H1 (cell line): Measurements from ENCODE around the gene IL5RA. TPM values are rescaled to one million over a fixed set of nuclear protein-coding genes. Genes with fewer than 3 reads are reported as not detected.

Experiments
- CTCF ChIA-PET: fragments of 300-600 bp; sonication (Branson Sonifier 250); formaldehyde crosslinking; loops from one replicate; lab custom pipeline; 2021; ENCODE audit not compliant: partially characterized antibody; lab: Charles Lee
- POLR2A ChIA-PET: fragments of 300-600 bp; sonication (Branson Sonifier 250); formaldehyde crosslinking; loops from one replicate; lab custom pipeline; 2021; ENCODE audit warnings: inconsistent platforms; ENCODE audit not compliant: partially characterized antibody; lab: Charles Lee
- DNase-seq, 2 experiments: peaks; one replicate each; pipeline versions ENCODE4 v3.0.0 to v3.0.0-alpha.2; 2010 to 2022; ENCODE audit warnings: low spot score in 2 of 2, low read depth in 1 of 2, mixed read lengths in 1 of 2
- FAIRE-seq: peaks from 2 replicates; lab custom pipeline; 2011; peaks lifted over from hg19 to GRCh38; lab: Jason Lieb, UNC
- H2AFZ ChIP-seq: 2 replicates; pipeline ENCODE4 v1.8.1; 2012; ENCODE audit warnings: low read length, inconsistent platforms
- H2AK5ac ChIP-seq: 2 replicates; pipeline ENCODE4 v1.6.1; 2013; ENCODE audit warnings: low read depth, low read length
- H2BK120ac ChIP-seq: replicated peaks from 2 replicates; pipeline ENCODE3; 2013; ENCODE audit warnings: low read depth, low read length, inconsistent platforms
- H2BK12ac ChIP-seq: 2 replicates; pipeline ENCODE4 v1.6.1; 2013; ENCODE audit warnings: low read depth, low read length
- H2BK15ac ChIP-seq: 2 replicates; pipeline ENCODE4 v1.6.1; 2013; ENCODE audit warnings: low read length
- H2BK20ac ChIP-seq: 2 replicates; pipeline ENCODE4 v1.6.1; 2013; ENCODE audit warnings: low read length
- H2BK5ac ChIP-seq: 2 replicates; pipeline ENCODE4 v1.6.1; 2013; ENCODE audit warnings: low read depth, low read length
- H3K14ac ChIP-seq: 2 replicates; pipeline ENCODE4 v1.6.1; 2013; ENCODE audit warnings: inconsistent platforms; ENCODE audit not compliant: insufficient read length
- H3K18ac ChIP-seq: 2 replicates; pipeline ENCODE4 v1.6.1; 2013; ENCODE audit warnings: low read length; ENCODE audit errors: extremely low read depth
- H3K23ac ChIP-seq: 2 replicates; pipeline ENCODE4 v1.6.1; 2013; ENCODE audit warnings: inconsistent platforms; ENCODE audit not compliant: insufficient read length
- H3K23me2 ChIP-seq: 2 replicates; pipeline ENCODE4 v1.6.1; 2013; ENCODE audit warnings: low read depth, low read length
- H3K27ac ChIP-seq: 2 replicates; pipeline ENCODE4 v1.6.1; 2011; ENCODE audit warnings: low read depth, low read length, inconsistent platforms
- H3K27me3 ChIP-seq, 4 experiments: replicated peaks in 1 of 4; 1 replicate in 1 of 4; 2 replicates in 3 of 4; pipeline versions ENCODE4 v1.6.1 to v1.8.1; 2011 to 2013; ENCODE audit warnings: low read length in 3 of 4, mild to moderate bottlenecking in 3 of 4, inconsistent platforms in 2 of 4, mixed read lengths in 2 of 4, moderate library complexity in 1 of 4; ENCODE audit not compliant: control insufficient read depth in 3 of 4, insufficient read depth in 3 of 4; ENCODE audit errors: extremely low read depth in 1 of 4
- H3K36me3 ChIP-seq, 4 experiments: 2 replicates each; pipeline versions ENCODE4 v1.6.1 to v1.8.1; 2011 to 2013; ENCODE audit warnings: mild to moderate bottlenecking in 4 of 4, low read length in 3 of 4, moderate library complexity in 2 of 4, control low read depth in 1 of 4, inconsistent platforms in 1 of 4; ENCODE audit not compliant: insufficient read depth in 4 of 4, control insufficient read depth in 2 of 4
- H3K4ac ChIP-seq: replicated peaks from 2 replicates; pipeline ENCODE3; 2013; ENCODE audit warnings: low read length, low read depth, mixed read lengths, inconsistent platforms; ENCODE audit not compliant: insufficient read length
- H3K4me1 ChIP-seq, 4 experiments: replicated peaks in 1 of 4; 1 replicate in 1 of 4; 2 replicates in 3 of 4; pipeline versions ENCODE4 v1.6.1 to v1.8.1; 2011 to 2013; ENCODE audit warnings: low read length in 3 of 4, inconsistent platforms in 2 of 4, mixed read lengths in 1 of 4; ENCODE audit not compliant: insufficient read depth in 4 of 4, control insufficient read depth in 3 of 4
- H3K4me2 ChIP-seq, 2 experiments: 2 replicates each; pipeline versions ENCODE4 v1.6.1 to v1.8.1; 2011 to 2013; ENCODE audit warnings: low read depth in 2 of 2, low read length in 2 of 2, control low read depth in 1 of 2, inconsistent platforms in 1 of 2, mild to moderate bottlenecking in 1 of 2; ENCODE audit not compliant: insufficient read depth in 1 of 2
- H3K4me3 ChIP-seq, 4 experiments: fragments of 200-600, 300-600 bp in 1 of 4; sonication (generic), shearing (Covaris generic), sonication (Bioruptor Twin) in 1 of 4; 2 replicates each; pipeline versions ENCODE4 v1.5.1 to v1.8.1; 2011 to 2016; ENCODE audit warnings: low read length in 4 of 4, low read depth in 3 of 4, control low read depth in 2 of 4, inconsistent platforms in 2 of 4, mild to moderate bottlenecking in 2 of 4, mixed read lengths in 1 of 4, moderate library complexity in 1 of 4; ENCODE audit not compliant: insufficient read depth in 2 of 4; ENCODE audit errors: extremely low read depth in 1 of 4
- H3K56ac ChIP-seq: replicated peaks from 2 replicates; pipeline ENCODE3; 2013; ENCODE audit warnings: low read depth, mild to moderate bottlenecking, mixed read lengths, low read length, inconsistent platforms; ENCODE audit not compliant: insufficient read length
- H3K79me1 ChIP-seq: 2 replicates; pipeline ENCODE4 v1.6.1; 2013; ENCODE audit warnings: low read depth, low read length, control low read depth
- H3K79me2 ChIP-seq, 2 experiments: 2 replicates each; pipeline versions ENCODE4 v1.6.1 to v1.8.1; 2012 to 2013; ENCODE audit warnings: low read length in 2 of 2, mild to moderate bottlenecking in 2 of 2, inconsistent platforms in 1 of 2; ENCODE audit not compliant: insufficient read depth in 2 of 2, control insufficient read depth in 1 of 2
- H3K9ac ChIP-seq, 4 experiments: replicated peaks in 1 of 4; 1 replicate in 1 of 4; 2 replicates in 3 of 4; pipeline versions ENCODE4 v1.6.1 to v1.8.1; 2011 to 2013; ENCODE audit warnings: low read depth in 3 of 4, low read length in 3 of 4, control low read depth in 2 of 4, mild to moderate bottlenecking in 2 of 4, moderate library complexity in 2 of 4, inconsistent platforms in 1 of 4; ENCODE audit errors: extremely low read depth in 1 of 4
- H3K9me3 ChIP-seq, 2 experiments: 2 replicates each; pipeline versions ENCODE4 v1.6.1 to v1.8.1; 2012 to 2013; ENCODE audit warnings: mild to moderate bottlenecking in 2 of 2, moderate library complexity in 2 of 2, control low read depth in 1 of 2, inconsistent platforms in 1 of 2, low read depth in 1 of 2, low read length in 1 of 2, mixed read lengths in 1 of 2; ENCODE audit not compliant: insufficient read depth in 2 of 2
- H4K20me1 ChIP-seq, 2 experiments: replicated peaks in 1 of 2; 2 replicates each; pipeline versions ENCODE3 to v1.8.1; 2011 to 2013; ENCODE audit warnings: inconsistent platforms in 2 of 2, low read length in 2 of 2, mild to moderate bottlenecking in 1 of 2; ENCODE audit not compliant: insufficient read depth in 2 of 2, control insufficient read depth in 1 of 2
- H4K5ac ChIP-seq: 2 replicates; pipeline ENCODE4 v1.6.1; 2013; ENCODE audit warnings: low read length, low read depth, mixed read lengths, inconsistent platforms; ENCODE audit not compliant: insufficient read length
- H4K8ac ChIP-seq: 2 replicates; pipeline ENCODE4 v1.8.0; 2013; ENCODE audit warnings: mild to moderate bottlenecking, moderate library complexity, low read length, inconsistent platforms; ENCODE audit not compliant: insufficient read depth; ENCODE audit errors: extremely low read depth
- H4K91ac ChIP-seq: replicated peaks from 2 replicates; pipeline ENCODE3; 2013; ENCODE audit warnings: low read length, mixed read lengths, inconsistent platforms; ENCODE audit not compliant: insufficient read length
- CEBPB ChIP-seq: IDR thresholded peaks from 2 replicates; pipeline ENCODE4 v1.6.1; 2012; ENCODE audit warnings: low read depth, low read length
- EP300 ChIP-seq, 2 experiments: IDR thresholded peaks; 1 replicate in 1 of 2; 2 replicates in 1 of 2; pipeline ENCODE4 v1.6.1; 2011 to 2012; ENCODE audit warnings: low read depth in 2 of 2, low read length in 2 of 2, mild to moderate bottlenecking in 2 of 2, borderline replicate concordance in 1 of 2, inconsistent platforms in 1 of 2, moderate library complexity in 1 of 2
- FOSL1 ChIP-seq: IDR thresholded peaks from 2 replicates; pipeline ENCODE4 v1.6.1; 2011; ENCODE audit warnings: mild to moderate bottlenecking, low read depth, low read length, moderate library complexity; ENCODE audit not compliant: insufficient read depth
- JUN ChIP-seq: IDR thresholded peaks from 2 replicates; pipeline ENCODE4 v1.6.1; 2011; ENCODE audit warnings: low read depth, mild to moderate bottlenecking, improper control_type of control experiment, low read length
- MAX ChIP-seq: IDR thresholded peaks from 2 replicates; pipeline ENCODE4 v1.6.1; 2012; ENCODE audit warnings: inconsistent platforms
- POLR2AphosphoS5 ChIP-seq: IDR thresholded peaks from 2 replicates; pipeline ENCODE4 v1.6.1; 2011; ENCODE audit warnings: low read depth, low read length
- SP1 ChIP-seq: IDR thresholded peaks from 2 replicates; pipeline ENCODE4 v1.6.1; 2011; ENCODE audit warnings: low read depth, low read length
- SP2 ChIP-seq: IDR thresholded peaks from 2 replicates; pipeline ENCODE4 v1.6.1; 2012; ENCODE audit warnings: mild to moderate bottlenecking, low read length, inconsistent platforms
- WGBS, 2 experiments: shearing (Covaris generic) in 1 of 2; methylation state at CpG; one replicate each; pipeline versions ENCODE4 v1.1.6 to v1.1.7; 2013 to 2015; ENCODE audit warnings: low lambda C conversion rate in 2 of 2, mixed read lengths in 2 of 2, inconsistent platforms in 1 of 2, low coverage in 1 of 2, missing lambda C conversion rate in 1 of 2; ENCODE audit not compliant: insufficient replicate concordance in 2 of 2, insufficient coverage in 1 of 2, insufficient read length in 1 of 2; ENCODE audit errors: extremely low coverage in 1 of 2, missing lambda C conversion rate in 1 of 2; 5-methylcytosine and 5-hydroxymethylcytosine counted together
- polyA plus RNA-seq, 7 experiments: library from polyadenylated mRNA; depleted of rRNA in 3 of 7; stranded (reverse) in 5 of 7; unstranded in 2 of 7; fragments of >200 nt in 5 of 7; fragments of 200-250 nt in 2 of 7; gene quantifications; 1 replicate in 5 of 7; 2 replicates in 1 of 7; 4 replicates in 1 of 7; pipeline versions ENCODE4 v1.2.1 to v1.2.3, GENCODE V29; 2011 to 2013; ENCODE audit warnings: missing spikeins in 2 of 7, mixed read lengths in 2 of 7
- total RNA-seq: library from RNA; stranded (reverse); fragmentation: NEBNext Ultra II Directional; extraction: Animal tissue kit (Norgen Biotek cat#: 25700); gene quantifications from 2 replicates; pipeline ENCODE4 v1.2.1, GENCODE V29; 2021
- TF ChIP-seq, protein P1 (sequence below): IDR thresholded peaks from 2 replicates; pipeline ENCODE4 v1.6.1; 2011; ENCODE audit warnings: low read depth, mild to moderate bottlenecking, low read length; ENCODE audit not compliant: insufficient read depth

IL5RA gene
- total and polyA plus RNA-seq, 2 of the 8 experiments (the other 6 are each of a cell fraction or from before 2014, with no cell fraction given) = not detected

- no peaks in the 10 kb centered on the region for H3K79me2 ChIP-seq
- H3K23ac ChIP-seq = no peak overlapping the region
- ChIA-PET CTCF (interaction anchor here (1.0 to 1.2 kb wide), 2 partner anchors 43 to 353 kb away, joined by 3 read pairs; partner anchors contain the start of gene IL5RA), POLR2A (interaction anchor here (1.2 kb wide), 1 partner anchor 15 kb away, joined by 3 read pairs; no protein-coding TSS in a partner anchor)
- H4K20me1 ChIP-seq = no peaks in the 10 kb centered on the region
- H3K9me3 ChIP-seq = no peaks in the 10 kb centered on the region
- no peaks in the 10 kb centered on the region for H3K79me1 ChIP-seq
- no peak for DNase-seq
- H3K27me3 ChIP-seq = no peaks in the 10 kb centered on the region
- no peak overlapping the region for H4K5ac ChIP-seq
- no peak for FAIRE-seq
- H4K91ac ChIP-seq = no peak overlapping the region
- H2BK20ac ChIP-seq = no peak overlapping the region
- no peak overlapping the region for H3K4ac ChIP-seq
- no peak overlapping the region for H2BK12ac ChIP-seq
- no peak overlapping the region for H3K14ac ChIP-seq
- no peaks in the 10 kb centered on the region for H3K23me2 ChIP-seq
- H2BK120ac ChIP-seq = no peak overlapping the region
- no peak overlapping the region for H2AK5ac ChIP-seq
- H3K9ac ChIP-seq = no peak overlapping the region
- no peak overlapping the region for H2BK5ac ChIP-seq
- no peak for TF ChIP-seq EP300 (IDR thresholded peaks at IDR 0.05; ENCODE audit: borderline replicate concordance in 1 of 2, low read depth in 2 of 2, low read length in 2 of 2)
- no peak for TF ChIP-seq SP1
- no peak for TF ChIP-seq CEBPB
- no peak for TF ChIP-seq POLR2AphosphoS5
- TF ChIP-seq FOSL1 = no peak
- no peak for TF ChIP-seq JUN
- TF ChIP-seq, protein P1, sequence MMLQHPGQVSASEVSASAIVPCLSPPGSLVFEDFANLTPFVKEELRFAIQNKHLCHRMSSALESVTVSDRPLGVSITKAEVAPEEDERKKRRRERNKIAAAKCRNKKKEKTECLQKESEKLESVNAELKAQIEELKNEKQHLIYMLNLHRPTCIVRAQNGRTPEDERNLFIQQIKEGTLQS = no peak
- TF ChIP-seq MAX = no peak
- TF ChIP-seq SP2 = no peak
- H3K4me3 ChIP-seq = no peak overlapping the region
- no peak overlapping the region for H3K56ac ChIP-seq
- H3K4me1 ChIP-seq = no peaks in the 10 kb centered on the region
- H2AFZ ChIP-seq = no peak overlapping the region
- no peak overlapping the region for H3K4me2 ChIP-seq
- H3K36me3 ChIP-seq = no peaks in the 10 kb centered on the region
- no peak overlapping the region for H2BK15ac ChIP-seq
- 79% methylated on average over 4 of the region's 4 CpGs; no CpG with 5 or more reads in 1 of the 2 experiments for WGBS, 2 experiments
- H3K18ac ChIP-seq = no peak overlapping the region
- H3K27ac ChIP-seq = no peak overlapping the region
- no peak overlapping the region for H4K8ac ChIP-seq
These were observed 43.3 kb downstream of the IL5RA start for GRCh38 chr3:3066910-3067309.
